ENCODE results near the gene BTBD16. TPM values are rescaled to one million over a fixed set of nuclear protein-coding genes. Genes with fewer than 3 reads are reported as not detected.

BTBD16 gene
- total and polyA plus RNA-seq, 2 donors (not counting 3 experiments of a cell fraction or from before 2014, with no cell fraction given): 0.04 TPM; not detected in 1

DNA sequence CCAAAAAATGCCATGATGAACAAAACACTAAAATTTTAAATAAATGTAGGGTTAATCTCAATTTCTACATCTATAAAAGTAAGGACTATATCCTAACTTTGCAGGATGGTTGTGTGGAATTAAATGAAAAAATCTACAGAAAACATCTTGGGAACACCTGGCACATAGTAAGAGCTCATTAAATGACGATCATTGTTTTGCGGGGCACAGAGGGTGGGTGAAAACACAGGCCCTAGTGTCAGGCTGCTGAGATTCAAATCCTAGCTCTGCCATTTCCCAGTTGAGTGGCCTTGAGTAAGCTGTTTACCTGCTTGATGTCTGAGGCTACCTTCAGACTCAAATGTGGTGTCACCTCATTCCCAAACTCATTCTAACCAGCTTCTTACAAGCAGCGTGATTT, 35.6 kb downstream of the BTBD16 start:
- dilution Hi-C loops (cut with MboI; ENCODE audit: extremely low pct_ligation_motif_present, low sequenced_read_pairs): no loop called here
- no peaks in the 10 kb centered on the region for H3K27me3 ChIP-seq (ENCODE audit: control insufficient read depth in 2 of 2, insufficient read depth in 2 of 2, low read length in 2 of 2)
- H3K4me3 ChIP-seq (replicated peaks in 1 of 3; ENCODE audit: insufficient read depth in 1 of 3, low read depth in 1 of 3, low read length in 3 of 3): no peak overlapping the region
- H3K9me3 ChIP-seq (replicated peaks; ENCODE audit: control insufficient read depth, insufficient read depth, low read length): no peaks in the 10 kb centered on the region
- intact Hi-C loops (cut with micrococcal nuclease): loop anchor here (5.0 kb wide), 1 partner anchor 546 kb away; no protein-coding TSS in a partner anchor
- CTCF ChIA-PET: interaction anchor here (2.1 to 5.9 kb wide), 2 partner anchors 8 to 259 kb away, joined by 9 to 76 read pairs; no protein-coding TSS in a partner anchor
- no peak overlapping the region for H3K4me2 ChIP-seq (ENCODE audit: insufficient read depth, low read length)
- H3K27ac ChIP-seq (ENCODE audit: insufficient read depth, low read depth, low read length): peak overlapping the region; percentile 93
- H3K9me1 ChIP-seq (replicated peaks; ENCODE audit: control insufficient read depth, extremely low read depth, insufficient read depth, low read length): no peaks in the 10 kb centered on the region
- H4K20me1 ChIP-seq (replicated peaks; ENCODE audit: control insufficient read depth, extremely low read depth, insufficient read depth, low read length): no peaks in the 10 kb centered on the region
- no peaks in the 10 kb centered on the region for H3K36me3 ChIP-seq (ENCODE audit: control insufficient read depth in 2 of 2, extremely low read depth in 1 of 2, insufficient read depth in 2 of 2, low read length in 2 of 2)
- no peak for FAIRE-seq
- POLR2A ChIA-PET: no interaction called here
- BruUV-seq (replicated peaks): no TSS peak
- H3K9ac ChIP-seq (replicated peaks; ENCODE audit: extremely low read depth, insufficient read depth, low read length): peak overlapping the region; percentile 82
- no peak for DNase-seq (ENCODE audit: low read depth, low spot score)
- no peak overlapping the region for H2AFZ ChIP-seq (ENCODE audit: low read depth, low read length)
- peaks cover 41% of the 10 kb centered on the region for H3K4me1 ChIP-seq (ENCODE audit: control insufficient read depth, extremely low read depth, insufficient read depth, low read length)
- H3K79me2 ChIP-seq (ENCODE audit: control insufficient read depth, insufficient read depth, low read length): no peaks in the 10 kb centered on the region
- no peak for TF ChIP-seq GATA2 (IDR thresholded peaks at IDR 0.05; ENCODE audit: insufficient read depth, insufficient read length, low read depth, low read length)

DNA sequence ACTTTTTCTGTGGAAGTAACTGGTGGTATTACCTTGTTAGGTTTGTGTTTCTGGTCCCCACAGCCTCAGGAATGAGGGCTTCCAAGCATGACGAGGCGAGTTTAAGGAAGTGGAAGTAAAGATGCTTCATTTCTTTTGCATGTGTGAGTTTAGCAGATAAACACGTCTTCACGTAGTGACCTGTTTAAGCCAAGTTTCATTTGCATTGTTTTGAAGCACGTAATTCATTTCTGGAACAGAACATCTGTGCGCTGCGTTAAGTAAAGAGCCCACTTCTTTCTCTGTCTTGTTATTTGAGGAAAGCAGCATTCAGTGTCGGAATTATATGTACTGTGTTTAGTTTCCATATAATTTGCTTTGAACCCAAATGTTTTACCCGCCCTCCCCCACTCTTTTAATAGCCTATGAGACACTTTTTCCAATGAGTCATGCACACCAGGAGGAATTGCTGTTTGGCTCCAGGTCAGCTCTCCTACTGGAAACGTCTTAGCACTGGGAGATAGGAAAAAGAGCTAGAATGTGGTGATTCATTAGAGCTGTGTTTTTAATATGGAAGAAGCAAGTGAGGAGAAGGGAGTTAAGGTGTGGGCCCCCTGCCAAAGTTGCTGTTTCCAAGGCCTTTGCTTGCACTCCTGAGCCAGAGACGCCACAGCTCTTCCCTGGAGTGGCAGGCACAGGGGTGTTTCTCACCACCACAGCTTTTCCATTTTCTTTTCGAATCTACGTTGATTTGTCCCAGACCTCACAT, 36.7 kb downstream of the BTBD16 start:
- BruUV-seq (replicated peaks): TSS peak; percentile 74
- Histone ChIP-seq H2AFZ (ENCODE audit: low read depth, low read length) (peak overlapping the region; percentile 40), H3K27me3 (ENCODE audit: control insufficient read depth in 2 of 2, insufficient read depth in 2 of 2, low read length in 2 of 2) (no peaks in the 10 kb centered on the region), H3K9ac (replicated peaks; ENCODE audit: extremely low read depth, insufficient read depth, low read length) (peak overlapping the region; percentile 82), H3K4me3 (replicated peaks in 1 of 3; ENCODE audit: insufficient read depth in 1 of 3, low read depth in 1 of 3, low read length in 3 of 3) (peak overlapping the region in 1 of 3 experiments; percentile 55), H3K9me1 (replicated peaks; ENCODE audit: control insufficient read depth, extremely low read depth, insufficient read depth, low read length) (no peaks in the 10 kb centered on the region), H3K27ac (ENCODE audit: insufficient read depth, low read depth, low read length) (peak overlapping the region; percentile 93), H3K4me2 (ENCODE audit: insufficient read depth, low read length) (peak overlapping the region; percentile 56), H3K9me3 (replicated peaks; ENCODE audit: control insufficient read depth, insufficient read depth, low read length) (no peaks in the 10 kb centered on the region), H4K20me1 (replicated peaks; ENCODE audit: control insufficient read depth, extremely low read depth, insufficient read depth, low read length) (no peaks in the 10 kb centered on the region), H3K4me1 (ENCODE audit: control insufficient read depth, extremely low read depth, insufficient read depth, low read length) (peaks cover 44% of the 10 kb centered on the region), H3K36me3 (ENCODE audit: control insufficient read depth in 2 of 2, extremely low read depth in 1 of 2, insufficient read depth in 2 of 2, low read length in 2 of 2) (no peaks in the 10 kb centered on the region), H3K79me2 (ENCODE audit: control insufficient read depth, insufficient read depth, low read length) (no peaks in the 10 kb centered on the region)
- ChIA-PET CTCF (interaction anchor here (0.9 to 5.9 kb wide), 11 partner anchors 9 to 258 kb away, joined by 3 to 76 read pairs (median 6); partner anchors contain the start of gene PLEKHA1), POLR2A (interaction anchor here (1.4 to 1.6 kb wide), 2 partner anchors 40 to 67 kb away, joined by 3 to 9 read pairs; partner anchors contain the start of gene PLEKHA1)
- DNase-seq (ENCODE audit: low read depth, low spot score) (peak; percentile 99), FAIRE-seq (peak; percentile 99)
- intact Hi-C loops (cut with micrococcal nuclease): loop anchor here (1.0 to 5.0 kb wide), 3 partner anchors 195 to 544 kb away; no protein-coding TSS in a partner anchor
- dilution Hi-C loops (cut with MboI; ENCODE audit: extremely low pct_ligation_motif_present, low sequenced_read_pairs): no loop called here
- TF ChIP-seq GATA2 (IDR thresholded peaks at IDR 0.05; ENCODE audit: insufficient read depth, insufficient read length, low read depth, low read length): peak; percentile 40
- peak; percentile 69 for TF ChIP-seq POLR2AphosphoS5 (IDR thresholded peaks at IDR 0.05; ENCODE audit: insufficient read depth, low read depth, low read length)
- TF ChIP-seq POLR2A (IDR thresholded peaks at IDR 0.05; ENCODE audit: low read depth, low read length): no peak
- peak; percentile 99 for TF ChIP-seq JUN (IDR thresholded peaks at IDR 0.05; ENCODE audit: borderline replicate concordance, insufficient read depth, insufficient read length, low read depth)
- TF ChIP-seq, protein P1, sequence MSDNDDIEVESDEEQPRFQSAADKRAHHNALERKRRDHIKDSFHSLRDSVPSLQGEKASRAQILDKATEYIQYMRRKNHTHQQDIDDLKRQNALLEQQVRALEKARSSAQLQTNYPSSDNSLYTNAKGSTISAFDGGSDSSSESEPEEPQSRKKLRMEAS (IDR thresholded peaks at IDR 0.05; ENCODE audit: insufficient read depth, insufficient read length): no peak
- TF ChIP-seq FOS (IDR thresholded peaks at IDR 0.05; ENCODE audit: borderline replicate concordance, insufficient read depth, low read length): peak; percentile 99
